ENCODE data around the gene SLC2A1. TPM values are rescaled to one million over a fixed set of nuclear protein-coding genes. Genes with fewer than 3 reads are reported as not detected.
"Not testable (repeated sequence)": the region's sequence is repeated elsewhere in the genome, so short reads cannot be mapped to it uniquely, and the experiment has no call there.

Gene SLC2A1
- total RNA-seq, 1 donor from 2014 or later = 1,021 TPM

DNA sequence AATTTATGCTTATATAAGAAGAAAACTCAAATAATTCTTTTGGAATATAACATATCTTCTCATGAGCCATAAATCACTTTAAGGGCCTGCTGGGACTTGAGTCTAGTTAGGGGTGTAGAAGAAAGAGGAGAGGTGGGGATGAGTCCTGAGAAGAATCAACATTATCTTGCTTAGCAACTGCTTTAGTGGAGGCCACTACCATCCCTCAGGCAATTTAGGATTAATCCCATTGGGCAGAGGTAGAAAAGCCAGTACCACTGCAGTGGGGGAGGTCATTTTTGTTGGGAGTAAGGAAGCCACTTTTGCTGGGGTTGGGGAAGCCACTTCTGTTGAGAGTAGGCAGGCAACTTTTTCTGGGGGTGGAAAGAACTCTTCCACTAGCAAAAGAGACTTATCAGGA, 47.7 kb downstream of the SLC2A1 start:
- H3K4me3 ChIP-seq (ENCODE audit: low read depth, low read length) = no peak overlapping the region
- DNase-seq (ENCODE audit: low read depth) = no peak
- no peak for TF ChIP-seq CTCF (IDR thresholded peaks at IDR 0.05; ENCODE audit: insufficient read depth, low read length, poor library complexity, severe bottlenecking)
- no peaks in the 10 kb centered on the region for H3K27me3 ChIP-seq (ENCODE audit: control insufficient read depth, insufficient read depth, low read length)
- H3K36me3 ChIP-seq (ENCODE audit: control insufficient read depth, insufficient read depth, low read length) = no peaks in the 10 kb centered on the region

DNA sequence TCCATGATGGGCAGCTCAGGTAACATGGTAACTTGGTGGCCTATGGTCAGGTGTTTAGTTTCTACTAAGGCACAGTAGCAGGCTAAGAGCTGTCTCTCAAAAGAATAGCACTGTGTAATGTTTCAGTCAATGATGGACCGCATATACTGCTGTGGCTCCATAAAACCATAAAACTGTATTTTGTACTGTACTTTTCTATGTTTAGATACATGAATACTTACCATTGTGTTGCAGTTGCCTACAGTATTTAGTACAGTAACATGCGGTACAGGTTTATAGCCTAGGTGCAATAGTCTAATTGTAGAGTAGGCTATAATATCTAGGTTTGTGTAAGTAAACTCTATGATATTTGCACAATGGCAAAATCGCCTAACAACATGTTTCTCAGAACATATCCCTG, 50.6 kb downstream of the SLC2A1 start:
- H3K36me3 ChIP-seq (ENCODE audit: control insufficient read depth, insufficient read depth, low read length) = no peaks in the 10 kb centered on the region
- no peak for DNase-seq (ENCODE audit: low read depth)
- TF ChIP-seq CTCF (IDR thresholded peaks at IDR 0.05; ENCODE audit: insufficient read depth, low read length, poor library complexity, severe bottlenecking) = no peak
- H3K4me3 ChIP-seq (ENCODE audit: low read depth, low read length) = no peak overlapping the region
- H3K27me3 ChIP-seq (ENCODE audit: control insufficient read depth, insufficient read depth, low read length) = no peaks in the 10 kb centered on the region

DNA sequence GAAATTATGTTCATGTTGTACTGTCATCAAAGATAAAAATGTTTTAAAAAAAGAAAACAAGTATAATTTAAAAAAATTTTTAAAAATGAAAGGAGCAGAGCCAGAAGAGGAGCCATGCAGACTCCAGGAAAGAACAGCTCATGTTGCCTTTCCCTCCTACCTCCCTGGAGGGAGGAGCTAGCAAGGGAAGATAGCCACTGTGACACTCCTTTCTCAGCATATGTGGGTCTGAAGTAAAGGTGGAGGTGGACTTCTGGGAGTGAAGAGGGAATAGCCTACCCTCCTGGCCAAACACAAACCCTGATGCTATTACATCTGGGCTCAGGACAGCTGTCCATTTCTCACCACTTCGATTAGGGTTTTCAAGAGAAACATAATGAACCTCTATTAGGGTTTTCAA, 54.2 kb downstream of the SLC2A1 start:
- no peaks in the 10 kb centered on the region for H3K27me3 ChIP-seq (ENCODE audit: control insufficient read depth, insufficient read depth, low read length)
- no peak for DNase-seq (ENCODE audit: low read depth)
- no peaks in the 10 kb centered on the region for H3K36me3 ChIP-seq (ENCODE audit: control insufficient read depth, insufficient read depth, low read length)
- TF ChIP-seq CTCF (IDR thresholded peaks at IDR 0.05; ENCODE audit: insufficient read depth, low read length, poor library complexity, severe bottlenecking) = no peak
- H3K4me3 ChIP-seq (ENCODE audit: low read depth, low read length) = no peak overlapping the region

GRCh38 chr1:42899960-42900359, 58.7 kb downstream of the SLC2A1 start:
- H3K36me3 ChIP-seq (ENCODE audit: control insufficient read depth, insufficient read depth, low read length); H3K4me3 ChIP-seq (ENCODE audit: low read depth, low read length); DNase-seq (ENCODE audit: low read depth); H3K27me3 ChIP-seq (ENCODE audit: control insufficient read depth, insufficient read depth, low read length): not testable (repeated sequence)

DNA sequence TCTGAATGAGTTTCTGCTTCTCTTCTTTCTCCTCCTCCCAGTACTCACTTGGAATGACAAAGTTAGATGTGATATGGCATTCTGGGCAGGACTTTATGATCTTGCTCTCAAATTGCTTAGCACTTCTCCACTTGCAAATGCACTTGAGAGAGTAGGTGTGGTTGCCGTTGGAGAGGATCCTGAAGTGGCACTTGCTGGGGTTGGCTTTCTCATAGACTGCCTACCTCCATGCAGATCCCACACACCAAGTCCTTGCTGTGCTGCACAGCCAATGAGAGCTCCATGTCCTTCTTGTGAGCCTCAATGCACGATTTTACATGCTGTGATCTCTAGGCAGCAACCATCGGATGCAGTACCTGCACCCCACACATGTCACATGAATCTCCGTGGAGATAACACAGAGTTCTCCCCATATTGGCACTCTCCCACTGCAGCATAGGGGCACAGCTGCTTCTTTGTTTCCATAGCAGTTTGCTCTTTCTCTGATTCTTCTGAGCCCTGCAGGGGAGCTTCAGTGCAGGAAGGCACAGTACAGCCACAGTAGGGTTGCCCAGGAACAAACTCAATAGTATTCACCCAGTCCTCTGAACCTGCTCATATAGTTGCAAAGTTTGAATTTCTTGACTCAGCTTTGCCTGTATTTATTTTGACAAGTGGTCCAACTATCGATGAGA, 67.1 kb downstream of the SLC2A1 start:
- H3K36me3 ChIP-seq (ENCODE audit: control insufficient read depth, insufficient read depth, low read length) = no peaks in the 10 kb centered on the region
- peaks cover 6% of the 10 kb centered on the region for H3K27me3 ChIP-seq (ENCODE audit: control insufficient read depth, insufficient read depth, low read length)
- no peak for TF ChIP-seq CTCF (IDR thresholded peaks at IDR 0.05; ENCODE audit: insufficient read depth, low read length, poor library complexity, severe bottlenecking)
- no peak overlapping the region for H3K4me3 ChIP-seq (ENCODE audit: low read depth, low read length)
- no peak for DNase-seq (ENCODE audit: low read depth)

DNA sequence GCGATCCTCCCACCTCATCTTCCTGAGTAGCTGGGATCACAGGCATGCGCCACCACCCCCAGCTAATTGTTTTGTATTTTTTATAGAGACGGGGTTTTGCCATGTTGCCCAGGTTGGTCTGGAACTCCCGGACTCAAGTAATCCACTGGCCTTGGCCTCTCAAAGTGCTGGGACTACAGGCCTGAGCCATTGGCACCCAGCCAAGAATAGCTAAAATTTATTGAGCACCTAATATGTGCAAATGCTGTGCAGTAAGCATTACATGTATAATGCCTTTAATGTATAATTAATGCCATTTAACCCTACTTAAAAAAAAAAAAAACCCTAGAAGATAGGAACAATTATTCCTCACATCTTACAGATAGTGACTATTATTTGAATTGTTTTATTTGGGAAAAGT, 69.4 kb downstream of the SLC2A1 start:
- no peak for TF ChIP-seq CTCF (IDR thresholded peaks at IDR 0.05; ENCODE audit: insufficient read depth, low read length, poor library complexity, severe bottlenecking)
- H3K36me3 ChIP-seq (ENCODE audit: control insufficient read depth, insufficient read depth, low read length) = no peaks in the 10 kb centered on the region
- H3K4me3 ChIP-seq (ENCODE audit: low read depth, low read length) = no peak overlapping the region
- DNase-seq (ENCODE audit: low read depth) = no peak
- peaks cover 6% of the 10 kb centered on the region for H3K27me3 ChIP-seq (ENCODE audit: control insufficient read depth, insufficient read depth, low read length)

All from kidney epithelial cell (primary cell).